C1 segment of cervical spinal cord (tissue), 14 donors: ENCODE results near the gene NR1H4.
A peak's percentile ranks its signal among the peaks of the same experiment; 100 is the strongest.
"Not testable (repeated sequence)": the region's sequence is repeated elsewhere in the genome, so short reads cannot be mapped to it uniquely, and the experiment has no call there.

ENCODE experiments used
- DNase-seq, 14 donors: peaks; one replicate each; lab custom pipeline; 2025; lab: John Stamatoyannopoulos, UW

NR1H4 gene

GRCh38 chr12:100515968-100516367 is 42.3 kb downstream of the NR1H4 start:
- DNase-seq, result no peak

- no peak for DNase-seq
These were observed 44.7 kb downstream of the NR1H4 start for GRCh38 chr12:100518376-100518775.

- DNase-seq, result no peak
These were observed 46.5 kb downstream of the NR1H4 start for GRCh38 chr12:100520048-100520769.

GRCh38 chr12:100521958-100522357 is 48.3 kb downstream of the NR1H4 start:
- DNase-seq, result no peak

- DNase-seq, result no peak
These were observed 54.4 kb downstream of the NR1H4 start for GRCh38 chr12:100528034-100528433.

GRCh38 chr12:100528471-100529127 is 54.9 kb downstream of the NR1H4 start:
- DNase-seq, result no peak

GRCh38 chr12:100529756-100530350 is 56.2 kb downstream of the NR1H4 start:
- no peak for DNase-seq

- DNase-seq, result no peak
These were observed 59.7 kb downstream of the NR1H4 start for GRCh38 chr12:100533376-100533775.

GRCh38 chr12:100534625-100535227 is 61.1 kb downstream of the NR1H4 start:
- no peak for DNase-seq

- DNase-seq, result no peak
These were observed 65.5 kb downstream of the NR1H4 start for GRCh38 chr12:100539202-100539601.

GRCh38 chr12:100544165-100544564 is 70.5 kb downstream of the NR1H4 start:
- DNase-seq, result no peak

- no peak for DNase-seq
These were observed 71.4 kb downstream of the NR1H4 start for GRCh38 chr12:100545092-100545491.

- no peak for DNase-seq
These were observed 80.3 kb downstream of the NR1H4 start for GRCh38 chr12:100553936-100554335.

GRCh38 chr12:100554608-100555077 is 81.0 kb downstream of the NR1H4 start:
- DNase-seq, result peak in 1 of 14 donors; percentile 16

- DNase-seq, result no peak
These were observed 82.1 kb downstream of the NR1H4 start for GRCh38 chr12:100555722-100556121.

- no peak for DNase-seq
These were observed 83.7 kb downstream of the NR1H4 start for GRCh38 chr12:100557357-100557756.

GRCh38 chr12:100559261-100559660 is 85.6 kb downstream of the NR1H4 start:
- DNase-seq, result not testable (repeated sequence)

- no peak for DNase-seq
These were observed 90.4 kb downstream of the NR1H4 start for GRCh38 chr12:100564090-100564489.

GRCh38 chr12:100564905-100565467 is 91.3 kb downstream of the NR1H4 start:
- DNase-seq, result no peak

- DNase-seq, result no peak
These were observed 92.4 kb downstream of the NR1H4 start for GRCh38 chr12:100565987-100566545.

- DNase-seq, result peak in 7 of 14 donors; percentile 5 to 45 (median 30)
These were observed 93.4 kb downstream of the NR1H4 start for GRCh38 chr12:100566887-100567637.
